Stimulated activated naive CD8-positive, alpha-beta T cell treated with anti-CD3 and anti-CD28 coated beads, Interleukin-15, Interleukin-2, amounts not matched to agents 100 ng/mL and 50 ng/mL, for 24 hours (primary cell): ENCODE data around the gene RBM17.
"Not testable (repeated sequence)": the region's sequence is repeated elsewhere in the genome, so short reads cannot be mapped to it uniquely, and the experiment has no call there.

ENCODE experiments used
- H3K27ac Mint-ChIP-seq: one replicate; pipeline ENCODE4 v1.8.0; 2021; ENCODE audit warnings: mild to moderate bottlenecking, mixed read lengths
- H3K27me3 Mint-ChIP-seq: one replicate; pipeline ENCODE4 v1.8.0; 2021; ENCODE audit warnings: mixed read lengths
- H3K36me3 Mint-ChIP-seq: one replicate; pipeline ENCODE4 v1.8.0; 2021; ENCODE audit warnings: low read depth, mixed read lengths
- H3K4me1 Mint-ChIP-seq: one replicate; pipeline ENCODE4 v1.8.0; 2021; ENCODE audit warnings: low read depth, mixed read lengths
- H3K4me3 Mint-ChIP-seq: one replicate; pipeline ENCODE4 v1.8.0; 2021; ENCODE audit warnings: mild to moderate bottlenecking, mixed read lengths
- H3K9me3 Mint-ChIP-seq: one replicate; pipeline ENCODE4 v1.8.0; 2021; ENCODE audit warnings: mixed read lengths

The RBM17 gene, protein sequence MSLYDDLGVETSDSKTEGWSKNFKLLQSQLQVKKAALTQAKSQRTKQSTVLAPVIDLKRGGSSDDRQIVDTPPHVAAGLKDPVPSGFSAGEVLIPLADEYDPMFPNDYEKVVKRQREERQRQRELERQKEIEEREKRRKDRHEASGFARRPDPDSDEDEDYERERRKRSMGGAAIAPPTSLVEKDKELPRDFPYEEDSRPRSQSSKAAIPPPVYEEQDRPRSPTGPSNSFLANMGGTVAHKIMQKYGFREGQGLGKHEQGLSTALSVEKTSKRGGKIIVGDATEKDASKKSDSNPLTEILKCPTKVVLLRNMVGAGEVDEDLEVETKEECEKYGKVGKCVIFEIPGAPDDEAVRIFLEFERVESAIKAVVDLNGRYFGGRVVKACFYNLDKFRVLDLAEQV

GRCh38 chr10:6088721-6089333 lies at the start of gene RBM17:
Gene RBM17 (plus strand): TSS chr10:6089034. CDS start chr10:6097066, 8,032 bp downstream.
- Mint-ChIP-seq H3K4me3 (peak within 1 kb of the TSS; percentile 91), H3K27ac (peak within 1 kb of the TSS; percentile 88), H3K27me3 (no peaks in the 10 kb centered on the region), H3K4me1 (peaks cover 85% of the 10 kb centered on the region), H3K9me3 (no peaks in the 10 kb centered on the region), H3K36me3 (peaks cover 36% of the 10 kb centered on the region)

DNA sequence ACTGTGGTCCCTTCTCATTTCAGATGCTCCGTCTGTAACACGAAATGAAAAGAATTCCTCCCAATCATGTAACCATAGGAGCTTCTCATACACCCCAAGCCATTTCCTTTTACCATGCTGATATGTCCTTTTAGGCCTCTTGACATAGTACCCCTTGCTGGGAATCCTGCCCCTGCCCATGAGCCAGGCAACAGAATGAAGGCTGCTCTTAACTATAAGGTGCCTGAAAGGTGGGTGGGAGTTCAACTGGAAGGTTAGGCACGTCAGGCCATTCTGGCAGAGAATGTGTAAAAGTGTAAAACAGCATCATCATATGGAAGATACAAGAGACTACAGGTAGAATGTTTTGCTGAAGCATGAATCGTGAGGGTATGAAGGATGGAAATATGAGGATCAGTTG lies 49.1 kb upstream of the RBM17 start:
- no peaks in the 10 kb centered on the region for H3K9me3 Mint-ChIP-seq
- peaks cover 99% of the 10 kb centered on the region for H3K36me3 Mint-ChIP-seq
- peak overlapping the region; percentile 61 for H3K4me3 Mint-ChIP-seq
- peaks cover 97% of the 10 kb centered on the region for H3K4me1 Mint-ChIP-seq
- peak overlapping the region; percentile 88 for H3K27ac Mint-ChIP-seq
- no peaks in the 10 kb centered on the region for H3K27me3 Mint-ChIP-seq

- no peaks in the 10 kb centered on the region for H3K27me3 Mint-ChIP-seq
- H3K9me3 Mint-ChIP-seq, result no peaks in the 10 kb centered on the region
- peaks cover 100% of the 10 kb centered on the region for H3K36me3 Mint-ChIP-seq
- H3K4me3 Mint-ChIP-seq, result peak overlapping the region; percentile 61
- H3K27ac Mint-ChIP-seq, result peak overlapping the region; percentile 55
- H3K4me1 Mint-ChIP-seq, result peaks cover 98% of the 10 kb centered on the region
These were observed 48.6 kb upstream of the RBM17 start for GRCh38 chr10:6040205-6040604.

- H3K36me3 Mint-ChIP-seq, result peaks cover 98% of the 10 kb centered on the region
- peak overlapping the region; percentile 6 for H3K4me3 Mint-ChIP-seq
- H3K27ac Mint-ChIP-seq, result peak overlapping the region; percentile 77
- H3K4me1 Mint-ChIP-seq, result peaks cover 96% of the 10 kb centered on the region
- H3K9me3 Mint-ChIP-seq, H3K27me3 Mint-ChIP-seq: not testable (repeated sequence)
These were observed 45.5 kb upstream of the RBM17 start for GRCh38 chr10:6043377-6043776.

GRCh38 chr10:6044060-6044459 lies 44.8 kb upstream of the RBM17 start:
- Mint-ChIP-seq H3K4me1 (peaks cover 96% of the 10 kb centered on the region), H3K36me3 (peaks cover 98% of the 10 kb centered on the region), H3K9me3 (no peaks in the 10 kb centered on the region), H3K27me3 (no peaks in the 10 kb centered on the region), H3K27ac (peak overlapping the region; percentile 96), H3K4me3 (peak overlapping the region; percentile 71)

DNA sequence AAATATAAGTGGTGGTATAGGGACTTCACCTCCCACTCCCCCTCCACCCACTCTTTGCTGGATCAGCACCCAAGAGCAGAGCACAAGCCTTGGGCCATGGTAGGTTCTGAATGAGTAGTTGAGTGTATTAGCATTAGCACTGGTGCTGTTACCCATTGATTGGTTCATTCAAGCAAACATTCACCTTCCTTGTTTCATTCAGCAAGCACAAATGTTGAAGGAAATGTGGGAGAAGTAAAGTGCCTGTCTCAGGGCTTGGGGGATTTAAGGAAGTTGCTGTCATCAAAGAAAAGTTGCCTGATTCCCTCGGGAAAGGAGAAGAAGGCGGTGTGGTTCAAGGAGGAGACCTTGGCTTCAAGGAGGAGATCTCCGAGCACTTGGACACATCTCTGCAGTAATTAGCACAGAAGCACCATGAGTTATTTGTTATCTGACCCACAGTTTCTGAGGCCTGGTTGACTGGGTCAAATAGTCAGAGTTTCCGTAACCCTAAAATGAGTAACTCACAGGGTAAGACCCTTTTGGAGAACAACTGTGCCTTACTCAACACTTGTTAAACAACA lies 44.0 kb upstream of the RBM17 start:
- no peaks in the 10 kb centered on the region for H3K27me3 Mint-ChIP-seq
- H3K4me3 Mint-ChIP-seq, result peak overlapping the region; percentile 71
- peaks cover 98% of the 10 kb centered on the region for H3K36me3 Mint-ChIP-seq
- H3K27ac Mint-ChIP-seq, result peak overlapping the region; percentile 96
- no peaks in the 10 kb centered on the region for H3K9me3 Mint-ChIP-seq
- peaks cover 96% of the 10 kb centered on the region for H3K4me1 Mint-ChIP-seq

GRCh38 chr10:6045314-6045848 lies 43.5 kb upstream of the RBM17 start:
- H3K9me3 Mint-ChIP-seq, result no peaks in the 10 kb centered on the region
- H3K36me3 Mint-ChIP-seq, result peaks cover 98% of the 10 kb centered on the region
- no peaks in the 10 kb centered on the region for H3K27me3 Mint-ChIP-seq
- H3K4me3 Mint-ChIP-seq, result peak overlapping the region; percentile 71
- H3K4me1 Mint-ChIP-seq, result peaks cover 96% of the 10 kb centered on the region
- H3K27ac Mint-ChIP-seq, result peak overlapping the region; percentile 96

DNA sequence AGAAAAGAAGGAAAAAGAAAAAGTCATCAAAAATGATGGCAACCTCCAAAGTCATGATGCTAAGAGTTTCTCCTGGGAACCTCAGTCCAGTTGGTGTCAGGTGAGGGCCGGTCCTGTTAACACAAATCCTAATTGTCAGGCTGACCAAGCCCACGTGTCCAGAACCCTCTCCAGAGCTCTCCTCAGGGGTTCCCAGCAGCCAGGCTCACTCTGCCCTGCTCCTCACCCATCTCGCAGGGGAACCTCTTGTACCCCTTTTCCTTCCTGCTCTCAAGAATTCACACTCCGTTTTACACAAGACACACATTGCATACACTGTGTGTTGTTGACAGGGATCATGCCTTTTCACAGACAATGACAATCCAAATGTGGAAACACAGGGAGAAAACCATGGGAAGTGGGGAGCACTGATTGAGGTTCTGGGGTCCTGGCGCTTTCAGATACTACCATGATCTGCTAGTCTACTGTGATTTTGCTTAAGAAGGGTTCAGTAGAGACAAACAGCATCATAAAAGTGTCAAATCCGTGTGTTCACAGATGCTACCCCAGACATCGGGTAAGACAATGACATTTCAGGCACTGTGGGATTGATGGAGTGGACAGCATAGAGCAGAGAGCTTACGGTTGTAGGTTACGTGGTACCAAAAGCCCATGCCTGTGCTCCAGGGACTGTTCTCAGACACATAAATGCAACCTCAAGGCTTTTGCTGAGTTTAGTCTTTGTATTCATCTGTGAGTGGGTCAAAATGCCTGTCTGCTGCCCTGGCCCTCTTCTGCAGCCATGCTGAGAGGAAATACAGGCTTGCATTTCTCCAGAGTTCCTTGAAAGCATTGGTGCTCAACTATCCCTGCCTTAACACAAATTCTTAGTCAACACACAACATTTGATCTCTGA lies 42.7 kb upstream of the RBM17 start:
- Mint-ChIP-seq H3K36me3 (peaks cover 98% of the 10 kb centered on the region), H3K4me3 (peak overlapping the region; percentile 71), H3K9me3 (no peaks in the 10 kb centered on the region), H3K27me3 (no peaks in the 10 kb centered on the region), H3K27ac (peak overlapping the region; percentile 96), H3K4me1 (peaks cover 97% of the 10 kb centered on the region)

- H3K4me1 Mint-ChIP-seq, result peaks cover 97% of the 10 kb centered on the region
- peak overlapping the region; percentile 71 for H3K4me3 Mint-ChIP-seq
- H3K27me3 Mint-ChIP-seq, result no peaks in the 10 kb centered on the region
- peaks cover 93% of the 10 kb centered on the region for H3K36me3 Mint-ChIP-seq
- no peaks in the 10 kb centered on the region for H3K9me3 Mint-ChIP-seq
- peak overlapping the region; percentile 96 for H3K27ac Mint-ChIP-seq
These were observed 41.8 kb upstream of the RBM17 start for GRCh38 chr10:6046773-6047611.

DNA sequence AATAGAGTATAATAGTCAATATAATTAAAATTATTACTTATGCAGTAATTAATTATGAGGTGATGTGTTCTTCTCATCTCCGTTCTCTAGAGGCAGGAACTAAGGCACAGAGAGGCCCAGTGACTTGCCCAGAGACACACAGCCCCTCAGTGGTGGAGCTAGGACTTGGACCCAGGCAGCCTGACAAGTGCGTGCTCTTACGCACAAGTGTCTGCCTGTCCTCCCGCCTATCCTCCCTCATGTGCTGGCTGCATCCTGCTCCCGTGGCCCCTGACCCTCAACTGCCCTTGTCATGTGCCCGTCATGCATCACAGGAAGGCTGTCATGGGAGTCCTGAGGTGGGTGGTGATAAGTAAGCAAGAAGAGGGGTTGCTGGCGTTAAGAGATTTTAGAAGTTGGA lies 41.0 kb upstream of the RBM17 start:
- no peaks in the 10 kb centered on the region for H3K9me3 Mint-ChIP-seq
- H3K36me3 Mint-ChIP-seq, result peaks cover 91% of the 10 kb centered on the region
- H3K4me3 Mint-ChIP-seq, result peak overlapping the region; percentile 85
- peak overlapping the region; percentile 98 for H3K27ac Mint-ChIP-seq
- no peaks in the 10 kb centered on the region for H3K27me3 Mint-ChIP-seq
- peaks cover 97% of the 10 kb centered on the region for H3K4me1 Mint-ChIP-seq

DNA sequence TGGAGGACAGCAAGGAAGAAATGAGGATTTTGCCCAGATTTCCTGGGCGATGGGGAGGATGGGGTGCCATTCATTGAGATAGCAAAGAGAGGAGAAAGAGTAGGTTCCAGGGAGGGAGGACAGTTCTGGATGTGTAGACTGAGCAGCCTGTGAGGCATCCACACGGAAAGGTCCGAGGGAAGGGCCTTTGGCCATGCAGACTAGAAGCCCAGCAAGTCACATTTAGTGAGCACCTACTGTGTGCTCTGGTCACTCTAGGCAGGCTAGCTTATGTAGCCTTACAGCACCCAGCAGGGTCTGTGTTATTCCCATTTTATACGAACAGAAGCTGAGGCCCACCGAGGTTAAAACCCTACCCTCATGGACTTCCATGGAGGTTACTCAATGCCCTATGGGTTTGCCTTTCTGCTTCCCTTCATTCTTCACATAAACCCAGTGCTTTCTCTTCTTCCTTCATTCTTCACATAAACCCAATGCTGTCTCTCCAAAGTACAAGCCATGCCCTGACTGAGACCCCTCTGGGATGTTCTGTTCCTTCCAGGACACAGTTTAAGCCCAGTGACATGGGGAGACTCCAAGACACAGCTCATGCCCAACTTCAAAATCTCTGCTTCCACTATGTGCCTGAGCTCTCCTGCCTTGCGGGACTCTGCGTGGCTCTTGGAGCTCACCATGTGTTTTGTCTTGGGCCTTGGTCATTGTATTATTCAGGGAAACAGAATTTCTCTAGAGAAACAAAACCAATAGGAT lies 40.4 kb upstream of the RBM17 start:
- Mint-ChIP-seq H3K4me1 (peaks cover 97% of the 10 kb centered on the region), H3K36me3 (peaks cover 89% of the 10 kb centered on the region), H3K27me3 (no peaks in the 10 kb centered on the region), H3K27ac (peak overlapping the region; percentile 98), H3K9me3 (no peaks in the 10 kb centered on the region), H3K4me3 (peak overlapping the region; percentile 85)

GRCh38 chr10:6049031-6049400 lies 39.8 kb upstream of the RBM17 start:
- peak overlapping the region; percentile 85 for H3K4me3 Mint-ChIP-seq
- H3K27ac Mint-ChIP-seq, result peak overlapping the region; percentile 98

DNA sequence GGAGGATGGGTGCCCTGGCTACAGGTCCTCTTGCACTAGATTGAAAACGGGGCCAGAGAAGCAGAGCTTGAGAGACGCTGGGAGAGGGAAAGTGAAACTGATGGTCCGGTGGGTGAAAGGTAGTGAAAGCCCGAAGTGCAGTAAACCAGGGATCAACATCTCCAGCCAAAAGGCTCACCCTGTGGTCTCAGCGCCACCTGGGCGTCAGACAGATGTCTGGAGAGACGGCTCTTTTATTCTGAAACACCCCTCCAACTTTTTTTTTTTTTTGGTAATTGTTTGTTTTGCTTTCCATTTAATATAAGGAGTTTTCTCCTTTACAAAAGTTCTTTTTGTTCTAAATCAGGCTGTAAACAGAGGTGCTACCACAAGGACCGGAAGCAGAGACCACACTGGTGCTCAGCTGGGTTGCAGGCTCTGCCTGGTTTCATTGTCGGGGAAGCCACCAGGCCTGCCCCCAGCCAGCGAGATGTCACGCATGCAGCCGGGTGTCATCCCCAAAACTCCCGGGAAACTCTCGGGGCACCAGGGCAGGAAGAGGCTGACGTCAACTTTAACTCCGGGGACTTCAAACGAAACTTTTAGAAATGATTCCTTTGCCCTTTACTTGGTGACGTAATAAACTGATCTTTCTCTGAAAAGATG lies 37.9 kb upstream of the RBM17 start:
- H3K27ac Mint-ChIP-seq, result peak overlapping the region; percentile 98
- H3K4me1 Mint-ChIP-seq, result peaks cover 93% of the 10 kb centered on the region
- H3K9me3 Mint-ChIP-seq, result no peaks in the 10 kb centered on the region
- no peaks in the 10 kb centered on the region for H3K27me3 Mint-ChIP-seq
- H3K4me3 Mint-ChIP-seq, result peak overlapping the region; percentile 85
- H3K36me3 Mint-ChIP-seq, result peaks cover 85% of the 10 kb centered on the region

More at GRCh38 chr10:6049031-6049400, 39.8 kb upstream of the RBM17 start:
- Mint-ChIP-seq H3K4me1 (peaks cover 97% of the 10 kb centered on the region), H3K36me3 (peaks cover 88% of the 10 kb centered on the region), H3K27me3 (no peaks in the 10 kb centered on the region), H3K9me3 (no peaks in the 10 kb centered on the region)
